Vagina (tissue), 2 donors: ENCODE data around the gene TRAPPC4.

Experiments
- CTCF ChIP-seq, 3 experiments: fragments of 450-650 bp in 2 of 3; fragments of 200-600 bp in 1 of 3; sonication (generic) in 1 of 3; IDR thresholded peaks; one replicate each; pipeline ENCODE4 v1.5.1; 2017 to 2019; ENCODE audit warnings: antibody characterized with exemption in 3 of 3, mild to moderate bottlenecking in 2 of 3, moderate library complexity in 2 of 3
- POLR2A ChIP-seq, 2 donors: fragments of 450-650 bp; IDR thresholded peaks; one replicate each; pipeline ENCODE4 v1.6.1; 2017; ENCODE audit warnings: antibody characterized with exemption in 2 of 2, mild to moderate bottlenecking in 2 of 2, moderate library complexity in 2 of 2
- POLR2AphosphoS5 ChIP-seq, 2 donors: sonication (generic); formaldehyde crosslinking; IDR thresholded peaks; one replicate each; pipeline ENCODE4 v1.9.0; 2017; ENCODE audit warnings: antibody characterized with exemption in 2 of 2, mild to moderate bottlenecking in 2 of 2, low read depth in 1 of 2; ENCODE audit not compliant: insufficient read depth in 1 of 2

- TF ChIP-seq CTCF (IDR thresholded peaks at IDR 0.05): no peak
- TF ChIP-seq POLR2A (IDR thresholded peaks at IDR 0.05): no peak
- no peak for TF ChIP-seq POLR2AphosphoS5 (IDR thresholded peaks at IDR 0.05; ENCODE audit: insufficient read depth in 1 of 2, low read depth in 1 of 2)
These were observed 46.9 kb upstream of the TRAPPC4 start, which contains the start of gene FOXR1 for GRCh38 chr11:118971646-118972045.
